ENCODE results near the gene VASH2. TPM values are rescaled to one million over a fixed set of nuclear protein-coding genes. Genes with fewer than 3 reads are reported as not detected.

VASH2 gene
- total RNA-seq, 1 donor from 2014 or later, result 0.17 TPM

Other genes starting within 250 kb of the VASH2 start
- gene NSL1, start 158.8 kb upstream of the VASH2 start, total RNA-seq, result 41.7 and 50.6 TPM in 2 replicates
- 7.8 and 12.1 TPM in 2 replicates for gene TATDN3, start 158.6 kb upstream of the VASH2 start, total RNA-seq
- gene SPATA45, start 102.9 kb upstream of the VASH2 start, total RNA-seq, result not detected in 2 replicates
- 15.6 and 16.2 TPM in 2 replicates for gene FLVCR1, start 92.3 kb upstream of the VASH2 start, total RNA-seq
- gene ANGEL2, start 65.3 kb downstream of the VASH2 start, total RNA-seq, result 40.9 and 43.1 TPM in 2 replicates
- gene RPS6KC1, start 100.7 kb downstream of the VASH2 start, total RNA-seq, result 23.2 and 25.2 TPM in 2 replicates